Thoracic aorta (tissue), 2 donors: ENCODE results near the gene PSMD2. TPM values are rescaled to one million over a fixed set of nuclear protein-coding genes. Genes with fewer than 3 reads are reported as not detected.
A peak's percentile ranks its signal among the peaks of the same experiment; 100 is the strongest.
"Not testable (repeated sequence)": the region's sequence is repeated elsewhere in the genome, so short reads cannot be mapped to it uniquely, and the experiment has no call there.

ENCODE experiments used
- ATAC-seq: fragments of 150-250 bp; one replicate; pipeline ENCODE4 v1.8.0; 2017; ENCODE audit warnings: low read depth; ENCODE audit not compliant: insufficient number of reproducible peaks, low FRiP score
- DNase-seq: peaks from one replicate; pipeline ENCODE4 v3.0.0-alpha.2; 2020; ENCODE audit warnings: low spot score
- H3K27ac ChIP-seq, 2 donors: fragments of 200-600 bp; sonication (generic); 1 replicate in 1 of 2; 2 replicates in 1 of 2; pipeline ENCODE4 v1.5.1; 2016; ENCODE audit warnings: mild to moderate bottlenecking in 2 of 2, moderate library complexity in 2 of 2
- H3K27me3 ChIP-seq: fragments of 200-600 bp; sonication (generic); replicated peaks from 2 replicates; pipeline ENCODE4 v1.6.0; 2016; ENCODE audit warnings: mild to moderate bottlenecking; ENCODE audit not compliant: insufficient read depth
- H3K36me3 ChIP-seq: fragments of 200-600 bp; sonication (generic); one replicate; pipeline ENCODE4 v1.5.1; 2016
- H3K4me1 ChIP-seq, 2 donors: fragments of 200-600 bp; sonication (generic); 1 replicate in 1 of 2; 2 replicates in 1 of 2; pipeline versions ENCODE4 v1.5.1 to v1.6.0; 2016; ENCODE audit warnings: low read depth in 2 of 2, mild to moderate bottlenecking in 1 of 2; ENCODE audit not compliant: control insufficient read depth in 1 of 2
- H3K4me3 ChIP-seq: fragments of 200-600 bp; sonication (generic); 2 replicates; pipeline ENCODE4 v1.5.1; 2016; ENCODE audit warnings: mild to moderate bottlenecking
- H3K9me3 ChIP-seq: fragments of 200-600 bp; sonication (generic); 2 replicates; pipeline ENCODE4 v1.5.1; 2016
- total RNA-seq, 2 donors: library from RNA; depleted of rRNA; stranded (reverse); fragments of >200 nt; gene quantifications; one replicate each; pipeline versions ENCODE4 v1.1.0 to v1.2.3, GENCODE V29; 2016
- TF ChIP-seq, protein P1 (sequence below): fragments of 200-600 bp; sonication (generic); IDR thresholded peaks from one replicate; pipeline ENCODE4 v1.5.1; 2019; ENCODE audit warnings: antibody characterized with exemption

PSMD2 gene
- total RNA-seq, 2 donors from 2014 or later: 160 to 213 TPM

DNA sequence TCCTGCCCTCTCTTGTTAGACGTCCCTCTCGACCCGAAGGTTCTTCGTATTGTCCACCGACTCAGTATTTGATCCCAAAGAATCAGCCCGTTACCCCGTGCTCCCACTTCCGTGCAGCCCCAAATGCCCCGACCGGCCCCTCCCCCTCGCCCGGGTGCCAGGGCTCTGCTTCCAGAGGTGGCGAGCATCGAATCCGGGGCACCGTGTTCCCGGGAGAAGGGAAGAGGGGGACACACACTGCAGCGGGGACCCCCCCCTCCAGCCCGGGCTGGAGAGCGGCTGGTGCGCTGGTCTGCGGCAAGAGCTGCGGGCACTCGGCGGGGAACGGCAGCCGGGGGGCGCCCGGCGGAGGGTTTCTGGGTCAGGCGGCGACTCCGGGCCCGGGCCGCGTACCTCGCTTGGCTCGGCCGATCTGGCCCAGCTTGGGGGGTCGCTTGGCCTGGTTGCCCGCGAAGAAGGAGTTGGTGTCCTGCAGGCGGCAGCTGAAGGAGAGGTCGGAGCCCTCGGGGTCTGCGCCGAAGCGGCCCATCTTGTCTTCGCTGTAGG, 38.2 kb upstream of the PSMD2 start:
- H3K27me3 ChIP-seq: peaks cover 18% of the 10 kb centered on the region
- no peaks in the 10 kb centered on the region for H3K9me3 ChIP-seq
- no peak overlapping the region for H3K27ac ChIP-seq
- TF ChIP-seq, protein P1, sequence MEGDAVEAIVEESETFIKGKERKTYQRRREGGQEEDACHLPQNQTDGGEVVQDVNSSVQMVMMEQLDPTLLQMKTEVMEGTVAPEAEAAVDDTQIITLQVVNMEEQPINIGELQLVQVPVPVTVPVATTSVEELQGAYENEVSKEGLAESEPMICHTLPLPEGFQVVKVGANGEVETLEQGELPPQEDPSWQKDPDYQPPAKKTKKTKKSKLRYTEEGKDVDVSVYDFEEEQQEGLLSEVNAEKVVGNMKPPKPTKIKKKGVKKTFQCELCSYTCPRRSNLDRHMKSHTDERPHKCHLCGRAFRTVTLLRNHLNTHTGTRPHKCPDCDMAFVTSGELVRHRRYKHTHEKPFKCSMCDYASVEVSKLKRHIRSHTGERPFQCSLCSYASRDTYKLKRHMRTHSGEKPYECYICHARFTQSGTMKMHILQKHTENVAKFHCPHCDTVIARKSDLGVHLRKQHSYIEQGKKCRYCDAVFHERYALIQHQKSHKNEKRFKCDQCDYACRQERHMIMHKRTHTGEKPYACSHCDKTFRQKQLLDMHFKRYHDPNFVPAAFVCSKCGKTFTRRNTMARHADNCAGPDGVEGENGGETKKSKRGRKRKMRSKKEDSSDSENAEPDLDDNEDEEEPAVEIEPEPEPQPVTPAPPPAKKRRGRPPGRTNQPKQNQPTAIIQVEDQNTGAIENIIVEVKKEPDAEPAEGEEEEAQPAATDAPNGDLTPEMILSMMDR: no peak
- no peak for DNase-seq
- H3K36me3 ChIP-seq: no peaks in the 10 kb centered on the region
- peaks cover 12 to 25% of the 10 kb centered on the region in 2 donors for H3K4me1 ChIP-seq
- peak overlapping the region; percentile 70 for H3K4me3 ChIP-seq
- no peak for ATAC-seq

DNA sequence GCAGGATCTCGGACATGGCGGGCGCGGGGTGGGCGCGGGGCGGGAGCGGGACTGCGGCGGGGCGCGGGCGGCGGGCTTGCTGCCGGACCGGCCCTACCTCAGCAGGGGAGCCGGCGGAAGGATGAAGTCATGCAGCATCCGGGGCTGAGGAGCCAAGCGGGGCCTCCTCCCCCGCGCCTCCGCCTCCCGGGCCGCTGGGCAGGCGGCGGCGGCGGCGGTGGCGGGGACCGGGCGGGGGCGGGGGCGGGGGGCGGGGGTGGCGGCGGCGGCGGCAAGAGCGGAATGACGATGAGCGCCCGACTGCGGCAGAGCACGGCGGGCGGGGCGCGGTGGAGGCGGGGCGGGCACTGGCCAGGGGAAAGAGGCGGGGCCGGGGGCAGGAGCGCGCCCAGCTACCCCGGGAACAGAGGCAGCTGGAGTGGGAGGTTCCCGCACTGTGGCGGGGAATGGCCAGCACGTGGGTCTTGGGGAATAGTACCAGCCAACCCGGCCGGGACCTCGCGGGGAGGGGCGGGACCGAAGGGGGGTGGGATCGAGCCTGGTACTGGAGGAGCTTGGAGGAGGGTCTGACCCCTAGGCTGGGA, 37.7 kb upstream of the PSMD2 start, which contains the start of gene CAMK2N2:
CAMK2N2 (minus strand) TSS at position 284 of the 584 bp plus-strand sequence; CDS start at position 16, 268 bp downstream.
- DNase-seq: no peak
- no peak for ATAC-seq

DNA sequence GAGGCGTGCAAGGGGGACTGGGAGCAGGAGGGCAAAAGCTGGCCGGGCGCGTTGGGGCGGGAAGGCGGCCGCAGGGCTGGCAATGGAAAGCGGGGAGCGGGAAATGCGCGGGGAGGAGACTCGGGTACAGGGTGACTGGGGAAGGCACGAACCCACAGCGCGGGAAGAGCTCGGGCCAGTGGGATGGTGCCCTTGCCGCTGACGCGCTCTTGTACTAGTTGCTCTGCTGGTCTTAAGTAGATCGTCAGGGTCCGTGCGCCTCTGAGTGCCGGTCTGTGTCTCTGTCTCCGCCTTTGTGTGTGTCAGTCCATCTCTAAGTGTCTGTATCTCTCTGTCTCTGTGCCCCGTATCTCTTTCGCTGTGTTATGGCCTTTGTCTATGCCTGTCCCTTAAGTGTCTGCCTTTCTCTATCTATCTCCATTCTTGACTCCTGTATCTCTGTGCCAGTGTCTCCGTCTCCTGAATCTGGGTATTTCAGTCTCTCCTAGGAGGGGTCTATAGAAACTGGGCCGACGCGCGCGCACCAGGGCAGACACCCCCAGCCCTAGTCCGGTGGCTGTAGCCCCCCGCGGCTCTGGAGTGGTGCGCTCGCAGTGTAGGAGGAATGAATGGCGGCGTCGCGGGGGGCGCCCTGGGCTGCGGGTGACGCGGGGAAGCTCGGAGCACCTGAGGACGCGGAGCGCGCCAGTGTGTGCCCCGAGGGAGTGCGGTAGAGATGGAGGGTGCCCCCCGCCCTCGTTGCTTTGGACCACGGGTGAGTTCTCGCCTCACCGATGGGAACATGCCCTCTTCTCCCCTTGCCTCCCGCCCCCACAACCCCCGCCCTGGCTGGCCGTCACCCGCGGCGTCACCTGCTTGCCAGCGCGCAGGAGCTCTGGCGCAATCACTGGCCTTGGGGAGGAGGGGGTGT, 36.9 kb upstream of the PSMD2 start:
- peaks cover 18% of the 10 kb centered on the region for H3K27me3 ChIP-seq

More for the DNA sequence above, 37.7 kb upstream of the PSMD2 start, which contains the start of gene CAMK2N2:
- TF ChIP-seq, protein P1: no peak
- Histone ChIP-seq H3K9me3 (no peaks in the 10 kb centered on the region), H3K27ac (no peak within 1 kb of the TSS), H3K4me3 (peak within 1 kb of the TSS; percentile 70), H3K27me3 (peaks cover 18% of the 10 kb centered on the region), H3K36me3 (no peaks in the 10 kb centered on the region), H3K4me1 (peaks cover 12 to 25% of the 10 kb centered on the region in 2 donors)

DNA sequence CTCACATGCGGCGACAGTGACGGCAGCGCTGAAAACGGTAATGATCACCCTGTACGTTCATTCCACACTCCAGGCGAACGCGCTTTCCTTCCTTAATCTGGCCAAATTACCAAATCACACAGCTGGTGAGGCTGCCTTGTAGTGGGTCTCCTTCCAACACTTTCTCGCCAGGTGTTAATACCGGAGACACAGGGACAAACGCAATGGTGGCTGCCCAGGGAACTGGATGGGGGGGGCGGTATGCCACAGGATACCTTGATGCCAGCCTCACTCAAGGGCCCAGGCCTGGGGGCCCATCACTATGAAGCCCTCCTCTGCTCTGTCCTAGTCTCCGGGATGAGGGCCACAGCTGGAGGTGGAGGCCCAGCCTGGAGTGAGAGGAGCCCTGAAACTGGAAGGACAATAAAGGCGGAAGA, 36.3 kb upstream of the PSMD2 start:
- DNase-seq: no peak
- no peak overlapping the region for H3K27ac ChIP-seq

More for the DNA sequence above, 36.9 kb upstream of the PSMD2 start:
- H3K4me1 ChIP-seq: peaks cover 12 to 25% of the 10 kb centered on the region in 2 donors
- TF ChIP-seq, protein P1: no peak
- H3K4me3 ChIP-seq: peak overlapping the region; percentile 70
- no peaks in the 10 kb centered on the region for H3K36me3 ChIP-seq
- DNase-seq: no peak
- no peaks in the 10 kb centered on the region for H3K9me3 ChIP-seq
- no peak overlapping the region for H3K27ac ChIP-seq
- no peak for ATAC-seq

DNA sequence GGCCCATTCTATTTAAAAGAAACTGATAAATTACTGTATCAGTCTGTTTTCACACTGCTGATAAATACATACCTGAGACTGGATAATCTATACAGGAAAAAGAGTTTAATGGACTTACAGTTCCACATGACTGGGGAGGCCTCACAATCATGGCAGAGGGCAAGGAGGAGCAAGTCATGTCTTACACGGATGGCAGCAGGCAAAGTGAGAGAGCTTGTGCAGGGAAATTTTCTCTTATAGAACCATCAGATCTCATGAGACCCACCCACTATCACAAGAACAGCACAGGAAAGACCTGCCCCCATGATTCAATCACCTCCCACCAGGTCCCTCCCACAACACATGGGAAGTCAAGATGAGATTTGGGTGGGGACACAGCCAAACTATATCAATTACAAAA, 31.8 kb upstream of the PSMD2 start:
- not testable (repeated sequence) for DNase-seq, H3K4me3 ChIP-seq, H3K27me3 ChIP-seq, H3K9me3 ChIP-seq, ATAC-seq, H3K36me3 ChIP-seq, H3K27ac ChIP-seq, H3K4me1 ChIP-seq

More for the DNA sequence above, 36.3 kb upstream of the PSMD2 start:
- Histone ChIP-seq H3K9me3 (no peaks in the 10 kb centered on the region), H3K36me3 (no peaks in the 10 kb centered on the region), H3K27me3 (peaks cover 18% of the 10 kb centered on the region), H3K4me3 (no peak overlapping the region), H3K4me1 (peaks cover 12 to 25% of the 10 kb centered on the region in 2 donors)
- TF ChIP-seq, protein P1: no peak
- no peak for ATAC-seq
